Endothelial cell of umbilical vein (primary cell): ENCODE data around the gene DBF4B. TPM values are rescaled to one million over a fixed set of nuclear protein-coding genes. Genes with fewer than 3 reads are reported as not detected.

ENCODE experiments used
- BruUV-seq: library from RNA; stranded (reverse); fragments of 400-500 nt; replicated peaks from 2 replicates; lab custom pipeline; 2021; lab: Mats Ljungman, UMichigan
- CTCF ChIA-PET: fragments of 300-600, 350-600 bp; sonication (Branson Sonifier 250); formaldehyde crosslinking; loops from one replicate; lab custom pipeline; 2021; ENCODE audit warnings: antibody characterized with exemption, inconsistent platforms; lab: Charles Lee
- POLR2A ChIA-PET: fragments of 300-600, 350-600 bp; sonication (Branson Sonifier 250); formaldehyde crosslinking; loops from one replicate; lab custom pipeline; 2021; ENCODE audit warnings: antibody characterized with exemption, inconsistent platforms; lab: Charles Lee
- DNase-seq: peaks from one replicate; pipeline ENCODE4 v3.0.0-alpha.2; 2011; ENCODE audit warnings: low read depth, low spot score
- FAIRE-seq: peaks from 2 replicates; lab custom pipeline; 2011; peaks lifted over from hg19 to GRCh38; lab: Jason Lieb, UNC
- H2AFZ ChIP-seq: 2 replicates; pipeline ENCODE4 v1.6.0; 2012; ENCODE audit warnings: low read depth, low read length, control low read depth, inconsistent platforms
- H3K27ac ChIP-seq: 2 replicates; pipeline ENCODE4 v1.5.1; 2011; ENCODE audit warnings: low read depth, mild to moderate bottlenecking, control low read depth, low read length, moderate library complexity; ENCODE audit not compliant: insufficient read depth
- H3K27me3 ChIP-seq, 2 experiments: 2 replicates each; pipeline versions ENCODE4 v1.6.0 to v1.6.1; 2011; ENCODE audit warnings: low read length in 2 of 2, mixed read lengths in 1 of 2; ENCODE audit not compliant: control insufficient read depth in 2 of 2, insufficient read depth in 2 of 2
- H3K36me3 ChIP-seq, 2 experiments: 2 replicates in 1 of 2; 3 replicates in 1 of 2; pipeline ENCODE4 v1.5.1; 2011; ENCODE audit warnings: low read length in 2 of 2, mild to moderate bottlenecking in 1 of 2, moderate library complexity in 1 of 2; ENCODE audit not compliant: control insufficient read depth in 2 of 2, insufficient read depth in 2 of 2; ENCODE audit errors: extremely low read depth in 1 of 2
- H3K4me1 ChIP-seq: 3 replicates; pipeline ENCODE4 v1.5.1; 2011; ENCODE audit warnings: mild to moderate bottlenecking, low read length; ENCODE audit not compliant: control insufficient read depth, insufficient read depth; ENCODE audit errors: extremely low read depth
- H3K4me2 ChIP-seq: 2 replicates; pipeline ENCODE4 v1.6.1; 2011; ENCODE audit warnings: low read length, control low read depth, mixed read lengths; ENCODE audit not compliant: insufficient read depth
- H3K4me3 ChIP-seq, 3 experiments: fragments of 200-600 bp in 1 of 3; sonication (generic), shearing (Covaris generic) in 1 of 3; replicated peaks in 1 of 3; 2 replicates each; pipeline ENCODE4 v1.5.1; 2011 to 2016; ENCODE audit warnings: control low read depth in 3 of 3, low read length in 3 of 3, mild to moderate bottlenecking in 2 of 3, inconsistent platforms in 1 of 3, low read depth in 1 of 3, moderate library complexity in 1 of 3; ENCODE audit not compliant: insufficient read depth in 1 of 3
- H3K79me2 ChIP-seq: 2 replicates; pipeline ENCODE4 v1.6.0; 2012; ENCODE audit warnings: low read length, inconsistent platforms; ENCODE audit not compliant: control insufficient read depth, insufficient read depth
- H3K9ac ChIP-seq: replicated peaks from 2 replicates; pipeline ENCODE3; 2011; ENCODE audit warnings: low read length, control low read depth; ENCODE audit not compliant: insufficient read depth; ENCODE audit errors: extremely low read depth
- H3K9me1 ChIP-seq: replicated peaks from 3 replicates; pipeline ENCODE4 v1.6.0; 2011; ENCODE audit warnings: mild to moderate bottlenecking, low read length; ENCODE audit not compliant: control insufficient read depth, insufficient read depth; ENCODE audit errors: extremely low read depth
- H3K9me3 ChIP-seq: replicated peaks from 2 replicates; pipeline ENCODE4 v1.5.1; 2012; ENCODE audit warnings: low read length, inconsistent platforms; ENCODE audit not compliant: control insufficient read depth, insufficient read depth
- H4K20me1 ChIP-seq: replicated peaks from 2 replicates; pipeline ENCODE3; 2011; ENCODE audit warnings: mild to moderate bottlenecking, low read length; ENCODE audit not compliant: control insufficient read depth, insufficient read depth; ENCODE audit errors: extremely low read depth
- CTCF ChIP-seq, 2 donors: IDR thresholded peaks; 1 replicate in 1 of 2; 2 replicates in 1 of 2; pipeline ENCODE4 v1.5.1; 2011; ENCODE audit warnings: low read length in 2 of 2, mild to moderate bottlenecking in 2 of 2, moderate library complexity in 2 of 2, control low read depth in 1 of 2, inconsistent platforms in 1 of 2, low read depth in 1 of 2; ENCODE audit not compliant: insufficient read depth in 1 of 2; ENCODE audit errors: extremely low read depth in 1 of 2
- EZH2 ChIP-seq: IDR thresholded peaks from 2 replicates; pipeline ENCODE4 v1.6.1; 2012; ENCODE audit warnings: borderline replicate concordance, low read depth, mild to moderate bottlenecking, moderate library complexity, low read length, inconsistent platforms; ENCODE audit not compliant: severe bottlenecking
- FOS ChIP-seq: IDR thresholded peaks from 2 replicates; pipeline ENCODE4 v1.6.1; 2011; ENCODE audit warnings: mild to moderate bottlenecking, low read length, moderate library complexity, borderline replicate concordance; ENCODE audit not compliant: insufficient read depth
- GATA2 ChIP-seq: IDR thresholded peaks from 2 replicates; pipeline ENCODE4 v1.7.0; 2011; ENCODE audit warnings: low read depth, mild to moderate bottlenecking, moderate library complexity, mixed read lengths, low read length; ENCODE audit not compliant: insufficient read length, insufficient read depth
- JUN ChIP-seq: IDR thresholded peaks from 2 replicates; pipeline ENCODE4 v1.6.1; 2011; ENCODE audit warnings: borderline replicate concordance, low read depth; ENCODE audit not compliant: insufficient read length, insufficient read depth
- MYC ChIP-seq: IDR thresholded peaks from one replicate; pipeline ENCODE4 v1.6.1; 2011; ENCODE audit warnings: mild to moderate bottlenecking, low read depth, low read length
- POLR2A ChIP-seq: IDR thresholded peaks from 2 replicates; pipeline ENCODE4 v1.6.1; 2012; ENCODE audit warnings: low read depth, mild to moderate bottlenecking, control low read depth, low read length
- dilution Hi-C: fragments of 300-500 bp; cut with MboI; formaldehyde crosslinking; loops from one replicate; pipeline ENCODE4 v1.15.0; 2019; ENCODE audit warnings: low sequenced_read_pairs; ENCODE audit not compliant: extremely low pct_ligation_motif_present
- intact Hi-C: fragments of 100-400 bp; cut with micrococcal nuclease; formaldehyde crosslinking; loops from one replicate; pipeline ENCODE4 v1.10.0; 2022
- polyA plus RNA-seq, 4 experiments: library from polyadenylated mRNA; depleted of rRNA in 3 of 4; stranded (reverse) in 3 of 4; unstranded in 1 of 4; fragments of >200 nt; gene quantifications; 2 replicates each; pipeline versions ENCODE4 v1.2.1 to v1.2.3, GENCODE V29; 2011 to 2012; ENCODE audit warnings: missing spikeins in 1 of 4
- total RNA-seq: library from RNA; stranded (reverse); gene quantifications from 2 replicates; pipeline ENCODE4 v1.2.3, GENCODE V29; 2021

The DBF4B gene
- total and polyA plus RNA-seq, 2 donors (not counting 3 experiments of a cell fraction or from before 2014, with no cell fraction given), result 12.5 to 26.2 TPM

GRCh38 chr17:44761932-44762810 is 53.7 kb downstream of the DBF4B start:
- DNase-seq, result no peak
- Histone ChIP-seq H4K20me1 (no peaks in the 10 kb centered on the region), H3K4me1 (peaks cover 5% of the 10 kb centered on the region), H3K27ac (no peak overlapping the region), H3K36me3 (no peaks in the 10 kb centered on the region), H3K9me1 (no peaks in the 10 kb centered on the region), H3K4me3 (no peak overlapping the region), H2AFZ (no peak overlapping the region), H3K79me2 (no peaks in the 10 kb centered on the region), H3K27me3 (no peaks in the 10 kb centered on the region), H3K9me3 (no peaks in the 10 kb centered on the region), H3K9ac (no peak overlapping the region), H3K4me2 (no peak overlapping the region)
- TF ChIP-seq GATA2, result no peak
- no peak for TF ChIP-seq FOS
- no peak for TF ChIP-seq POLR2A
- no peak for TF ChIP-seq MYC
- no peak for TF ChIP-seq EZH2
- dilution Hi-C loops, result loop anchor here (25.0 kb wide), 1 partner anchor 100 kb away; no protein-coding TSS in a partner anchor
- no peak for FAIRE-seq
- intact Hi-C loops, result no loop called here
- POLR2A ChIA-PET, result no interaction called here
- no TSS peak for BruUV-seq
- CTCF ChIA-PET, result interaction anchor here (1.0 to 4.1 kb wide), 2 partner anchors 11 to 117 kb away, joined by 3 to 15 read pairs; no protein-coding TSS in a partner anchor

- Histone ChIP-seq H3K4me2 (no peak overlapping the region), H2AFZ (no peak overlapping the region), H4K20me1 (no peaks in the 10 kb centered on the region), H3K4me1 (peaks cover 5% of the 10 kb centered on the region), H3K9ac (no peak overlapping the region), H3K27ac (no peak overlapping the region), H3K27me3 (no peaks in the 10 kb centered on the region), H3K4me3 (no peak overlapping the region), H3K9me1 (no peaks in the 10 kb centered on the region), H3K9me3 (no peaks in the 10 kb centered on the region), H3K36me3 (no peaks in the 10 kb centered on the region), H3K79me2 (no peaks in the 10 kb centered on the region)
- BruUV-seq, result no TSS peak
- intact Hi-C loops (no loop called here), dilution Hi-C loops (loop anchor here (25.0 kb wide), 1 partner anchor 99 kb away; no protein-coding TSS in a partner anchor)
- no peak for DNase-seq
- no peak for TF ChIP-seq MYC
- no peak for TF ChIP-seq JUN
- no peak for TF ChIP-seq POLR2A
- TF ChIP-seq CTCF (IDR thresholded peaks at IDR 0.05; ENCODE audit: extremely low read depth in 1 of 2, insufficient read depth in 1 of 2, low read depth in 1 of 2, low read length in 2 of 2), result no peak
- CTCF ChIA-PET, result interaction anchor here (1.0 to 4.1 kb wide), 2 partner anchors 10 to 116 kb away, joined by 3 to 15 read pairs; no protein-coding TSS in a partner anchor
- POLR2A ChIA-PET, result no interaction called here
- FAIRE-seq, result no peak
Observed at GRCh38 chr17:44763170-44763569, 54.7 kb downstream of the DBF4B start.
